Suppressor macrophage (primary cell): ENCODE data around the gene PFN3.
A peak's percentile ranks its signal among the peaks of the same experiment; 100 is the strongest.

ENCODE experiments used
- DNase-seq, 4 experiments: peaks; one replicate each; pipeline ENCODE4 v3.0.0-alpha.2; 2020 to 2022
- total RNA-seq, 17 experiments: gene quantifications; one replicate each; lab custom pipeline; 2026; ENCODE audit warnings: mixed read lengths in 6 of 17, inconsistent platforms in 3 of 17; lab: John Stamatoyannopoulos, UW

PFN3 gene
- total RNA-seq: 0 to 0.22 (median 0) reads per million in 17 experiments

- no peak for DNase-seq
These were observed at the start of gene PFN3 for GRCh38 chr5:177399997-177400868. TSS of gene PFN3 (minus strand) at chr5:177400661. CDS start at chr5:177400576, 85 bp downstream.

- no peak for DNase-seq
These were observed 48.9 kb upstream of the PFN3 start for GRCh38 chr5:177449140-177450061.

- no peak for DNase-seq
These were observed 47.9 kb upstream of the PFN3 start for GRCh38 chr5:177448244-177448950.

GRCh38 chr5:177447611-177448243, 47.3 kb upstream of the PFN3 start:
- DNase-seq: peak in 3 of 4 experiments; percentile 13 to 48 (median 44)

GRCh38 chr5:177447066-177447610, 46.7 kb upstream of the PFN3 start:
- DNase-seq: peak in 3 of 4 experiments; percentile 38 to 56 (median 39)

GRCh38 chr5:177446200-177447065, 46.0 kb upstream of the PFN3 start, which contains the start of gene PRR7:
TSS of gene PRR7 (plus strand) at chr5:177446814. CDS start at chr5:177455068, 8,254 bp downstream.
- DNase-seq: peak; percentile 51 to 85 (median 66)

- DNase-seq: no peak
These were observed 45.4 kb upstream of the PFN3 start for GRCh38 chr5:177445917-177446199.

- DNase-seq: no peak
These were observed 44.8 kb upstream of the PFN3 start for GRCh38 chr5:177445052-177445916.

- no peak for DNase-seq
These were observed 43.9 kb upstream of the PFN3 start for GRCh38 chr5:177444106-177445051.

GRCh38 chr5:177443144-177443983, 42.9 kb upstream of the PFN3 start:
- no peak for DNase-seq

GRCh38 chr5:177442066-177442826, 41.8 kb upstream of the PFN3 start:
- DNase-seq: no peak

- no peak for DNase-seq
These were observed 40.7 kb upstream of the PFN3 start for GRCh38 chr5:177440990-177441780.

GRCh38 chr5:177440211-177440989, 39.9 kb upstream of the PFN3 start:
- DNase-seq: no peak

GRCh38 chr5:177439518-177440053, 39.1 kb upstream of the PFN3 start:
- no peak for DNase-seq

- no peak for DNase-seq
These were observed 38.0 kb upstream of the PFN3 start for GRCh38 chr5:177438468-177438867.
